GM12873 (cell line): ENCODE results near the gene BORCS8.

Experiments
- TF ChIP-seq, protein P1 (sequence below): IDR thresholded peaks from 2 replicates; pipeline ENCODE4 v1.5.1; 2012; ENCODE audit warnings: low read depth, mild to moderate bottlenecking, moderate library complexity, low read length, control low read depth; ENCODE audit not compliant: insufficient read depth; ENCODE audit errors: missing control alignments

Gene BORCS8

DNA sequence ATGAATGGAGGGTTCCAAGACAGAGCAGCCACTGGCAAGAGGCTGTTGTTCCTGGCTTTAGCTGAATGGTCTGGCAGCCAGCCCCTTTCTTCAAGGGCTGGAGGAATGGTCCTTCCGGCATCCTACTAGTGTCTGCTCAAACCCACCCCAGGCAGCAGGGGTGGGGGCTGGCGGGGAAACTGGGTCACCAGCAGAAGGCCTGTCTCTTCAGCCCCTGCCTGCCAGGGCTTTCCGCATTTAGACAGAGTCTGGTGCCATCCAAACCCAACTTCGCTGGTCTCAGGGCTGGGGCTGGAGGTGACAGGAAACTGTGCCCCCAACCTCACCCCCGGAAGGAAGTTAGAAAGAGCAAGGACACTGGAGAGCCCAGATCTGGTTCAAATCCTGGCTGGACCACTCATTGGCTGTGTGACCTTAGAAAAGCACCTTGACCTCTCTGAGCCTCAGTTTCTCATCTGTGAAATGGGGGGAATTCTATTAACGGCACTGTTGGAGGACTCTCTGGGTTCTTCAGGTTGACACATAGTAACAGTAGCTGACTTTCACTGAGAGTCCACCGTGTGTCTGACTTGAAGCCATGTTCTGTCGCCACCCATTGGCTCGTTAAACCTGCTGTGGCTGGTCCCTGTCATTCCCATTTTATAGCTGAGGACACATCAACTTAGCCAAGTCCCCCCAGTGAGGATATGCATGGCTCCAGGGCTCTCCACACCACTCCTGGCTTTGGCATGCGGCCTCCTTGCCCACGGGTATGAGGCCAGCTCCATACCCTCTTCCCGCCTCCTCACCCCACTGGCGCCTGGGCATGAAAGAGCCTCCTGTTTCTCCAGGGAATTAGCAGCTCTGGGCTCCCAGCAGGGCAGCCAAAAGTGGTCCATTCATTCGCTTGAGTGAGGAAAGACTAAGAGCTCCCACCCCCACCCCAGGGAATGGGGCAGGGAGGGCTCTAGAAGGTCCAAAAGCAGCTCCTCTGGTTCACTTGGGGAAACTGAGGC is 13.8 kb upstream of the BORCS8 start:
- TF ChIP-seq, protein P1, sequence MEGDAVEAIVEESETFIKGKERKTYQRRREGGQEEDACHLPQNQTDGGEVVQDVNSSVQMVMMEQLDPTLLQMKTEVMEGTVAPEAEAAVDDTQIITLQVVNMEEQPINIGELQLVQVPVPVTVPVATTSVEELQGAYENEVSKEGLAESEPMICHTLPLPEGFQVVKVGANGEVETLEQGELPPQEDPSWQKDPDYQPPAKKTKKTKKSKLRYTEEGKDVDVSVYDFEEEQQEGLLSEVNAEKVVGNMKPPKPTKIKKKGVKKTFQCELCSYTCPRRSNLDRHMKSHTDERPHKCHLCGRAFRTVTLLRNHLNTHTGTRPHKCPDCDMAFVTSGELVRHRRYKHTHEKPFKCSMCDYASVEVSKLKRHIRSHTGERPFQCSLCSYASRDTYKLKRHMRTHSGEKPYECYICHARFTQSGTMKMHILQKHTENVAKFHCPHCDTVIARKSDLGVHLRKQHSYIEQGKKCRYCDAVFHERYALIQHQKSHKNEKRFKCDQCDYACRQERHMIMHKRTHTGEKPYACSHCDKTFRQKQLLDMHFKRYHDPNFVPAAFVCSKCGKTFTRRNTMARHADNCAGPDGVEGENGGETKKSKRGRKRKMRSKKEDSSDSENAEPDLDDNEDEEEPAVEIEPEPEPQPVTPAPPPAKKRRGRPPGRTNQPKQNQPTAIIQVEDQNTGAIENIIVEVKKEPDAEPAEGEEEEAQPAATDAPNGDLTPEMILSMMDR = no peak

- TF ChIP-seq, protein P1 = peak; percentile 13
These were observed 12.2 kb upstream of the BORCS8 start for GRCh38 chr19:19204181-19204580.

DNA sequence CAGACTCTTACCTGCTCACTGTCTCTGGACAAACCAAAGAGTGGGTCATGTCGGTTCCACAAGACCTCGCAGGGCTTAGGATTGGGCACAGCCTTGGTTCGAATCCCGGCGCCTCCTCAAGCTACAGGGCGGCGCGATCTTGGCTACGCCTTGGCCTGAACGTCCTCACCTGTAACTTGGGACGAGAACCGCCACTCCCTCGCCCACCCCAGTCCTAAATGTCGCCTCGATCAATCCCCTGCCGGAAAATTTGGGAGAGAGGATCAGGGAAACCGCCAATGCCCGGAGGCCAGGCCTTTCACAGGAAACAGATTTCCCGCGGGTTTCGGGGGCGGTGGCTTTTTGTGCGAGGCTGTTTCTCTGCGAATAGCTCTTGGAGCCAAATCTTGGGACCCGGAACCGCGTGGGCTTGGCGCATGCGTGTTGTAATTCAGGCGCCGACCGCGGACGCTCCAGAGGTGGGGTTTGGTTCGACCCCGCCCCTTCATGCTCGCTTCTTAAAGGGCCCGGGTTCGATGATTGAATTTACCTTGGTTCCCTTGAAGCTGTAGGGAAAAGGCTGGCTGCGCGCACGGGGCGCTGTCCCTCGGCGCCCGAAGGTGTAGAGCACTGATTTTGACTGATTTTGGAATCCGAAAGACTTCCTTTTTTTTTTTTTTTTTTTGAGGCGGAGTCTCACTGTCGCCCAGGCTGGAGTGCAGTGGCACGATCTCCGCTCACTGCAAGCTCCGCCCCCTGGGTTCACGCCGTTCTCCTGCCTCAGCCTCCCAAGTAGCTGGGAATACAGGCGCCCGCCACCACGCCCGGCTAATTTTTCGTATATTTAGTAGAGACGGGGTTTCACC is 11.3 kb upstream of the BORCS8 start, which contains the start of gene NR2C2AP:
Gene NR2C2AP (minus strand): TSS at position 403 of the 845 bp plus-strand sequence. CDS start 354 bp downstream, at position 49.
- TF ChIP-seq, protein P1 = no peak

DNA sequence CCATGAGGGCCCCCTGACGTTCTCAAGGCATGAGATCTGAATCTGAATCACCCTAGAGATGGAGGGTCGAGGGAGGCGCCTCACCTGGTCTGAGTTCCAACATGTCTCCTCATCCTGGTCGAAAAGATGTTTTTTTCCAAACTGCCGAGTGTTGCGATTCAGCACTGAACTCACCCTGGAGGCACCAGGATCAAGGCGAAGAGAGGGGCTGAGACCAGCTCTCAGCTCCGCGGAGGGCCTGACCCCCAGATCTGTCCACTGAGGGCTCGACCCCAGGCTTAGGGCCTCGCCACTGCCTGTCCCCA is 10.7 kb upstream of the BORCS8 start:
- TF ChIP-seq, protein P1 = no peak

DNA sequence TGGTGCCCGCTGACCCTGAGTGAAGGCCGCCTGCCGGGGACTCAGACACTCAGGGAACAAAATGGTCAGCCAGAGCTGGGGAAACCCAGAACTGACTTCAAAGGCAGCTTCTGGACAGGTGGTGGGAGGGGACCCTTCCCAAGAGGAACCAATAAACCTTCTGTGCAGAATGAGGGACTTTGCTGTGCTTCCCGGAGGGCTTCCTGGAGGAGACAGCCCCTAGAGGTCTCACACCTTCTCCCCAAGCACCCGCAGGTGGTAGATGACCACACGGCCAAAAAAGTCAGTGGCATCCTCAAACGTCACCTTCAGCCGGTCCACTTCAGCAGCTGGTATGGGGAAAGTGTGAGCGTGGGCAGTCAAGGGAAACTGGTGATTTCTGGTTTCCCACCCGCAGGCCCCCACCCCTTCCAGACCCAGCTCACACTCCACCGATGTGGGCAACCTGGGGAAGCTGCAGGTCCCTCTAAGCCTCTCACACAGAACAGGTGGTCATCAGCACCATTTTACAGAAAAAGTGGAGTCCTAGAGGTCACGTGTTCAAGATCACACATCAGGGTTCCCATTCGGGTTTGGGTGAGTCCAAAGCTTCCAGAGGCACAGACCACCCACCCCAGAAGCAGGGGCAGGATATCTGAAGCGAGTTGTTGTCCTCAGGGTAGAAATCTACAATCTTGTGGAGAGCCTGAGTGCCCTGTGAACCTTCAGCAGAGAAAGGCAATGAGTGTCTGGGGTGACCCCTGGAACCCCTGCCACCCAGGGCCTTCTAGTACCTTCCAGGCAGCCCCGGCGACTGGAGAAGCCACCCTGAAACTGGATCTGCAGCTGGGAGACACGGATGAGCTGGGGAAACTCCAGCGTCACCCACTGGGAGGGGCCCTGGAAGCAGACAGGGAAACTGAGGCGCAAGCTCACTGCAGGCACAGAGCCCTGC is 10.0 kb upstream of the BORCS8 start:
- TF ChIP-seq, protein P1 = no peak

DNA sequence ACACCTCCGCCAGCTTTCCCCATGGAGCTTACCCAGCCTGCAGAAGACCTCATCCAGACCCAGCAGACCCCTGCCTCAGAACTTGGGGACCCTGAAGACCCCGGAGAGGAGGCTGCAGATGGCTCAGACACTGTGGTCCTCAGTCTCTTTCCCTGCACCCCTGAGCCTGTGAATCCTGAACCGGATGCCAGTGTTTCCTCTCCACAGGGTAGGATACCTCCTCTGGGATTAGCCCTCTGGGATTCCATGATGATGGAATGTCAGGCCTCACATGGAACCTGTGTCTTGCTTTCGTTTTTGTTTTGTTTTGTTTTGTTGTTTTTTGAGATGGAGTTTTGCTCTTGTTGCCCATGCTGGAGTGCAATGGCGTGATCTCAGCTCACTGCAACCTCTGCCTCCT is 2.0 kb upstream of the BORCS8 start:
- TF ChIP-seq, protein P1 = no peak
